Smooth muscle cell of the pulmonary artery (primary cell): ENCODE data around the gene STXBP6. TPM values are rescaled to one million over a fixed set of nuclear protein-coding genes. Genes with fewer than 3 reads are reported as not detected.

ENCODE experiments used
- total RNA-seq: library from RNA; depleted of rRNA; stranded (reverse); fragments of >200 nt; gene quantifications from 2 replicates; pipeline ENCODE4 v1.2.3, GENCODE V29; 2014

STXBP6 gene
- 1.7 and 7.6 TPM in 2 replicates for total RNA-seq

GRCh38 chr14:25049568-25050268 is at the start of gene STXBP6:
Gene STXBP6 (minus strand): TSS chr14:25050147. CDS start chr14:24974818, 75,329 bp downstream.

